Measurements from ENCODE around the gene GAB4.
"Not testable (repeated sequence)": the region's sequence is repeated elsewhere in the genome, so short reads cannot be mapped to it uniquely, and the experiment has no call there.

The GAB4 gene

GRCh38 chr22:17043521-17043920 is 35.5 kb upstream of the GAB4 start:
- TF ChIP-seq CTCF (IDR thresholded peaks at IDR 0.05): no peak
- H3K27me3 ChIP-seq: peaks cover 13% of the 10 kb centered on the region
- H3K36me3 ChIP-seq: no peaks in the 10 kb centered on the region
- H3K4me3 ChIP-seq (ENCODE audit: low read depth in 1 of 2, low read length in 1 of 2): no peak overlapping the region
- H3K27ac ChIP-seq: no peak overlapping the region
- H3K9me3 ChIP-seq: no peaks in the 10 kb centered on the region
- peaks cover 29 to 30% of the 10 kb centered on the region in 2 experiments for H3K4me1 ChIP-seq (ENCODE audit: control insufficient read depth in 1 of 2, insufficient read depth in 1 of 2, low read depth in 1 of 2, low read length in 1 of 2)

GRCh38 chr22:17036842-17037711 is 29.1 kb upstream of the GAB4 start:
- peaks cover 55% of the 10 kb centered on the region for H3K27me3 ChIP-seq
- H3K9me3 ChIP-seq; H3K4me1 ChIP-seq (ENCODE audit: control insufficient read depth in 1 of 2, insufficient read depth in 1 of 2, low read depth in 1 of 2, low read length in 1 of 2); H3K4me3 ChIP-seq (ENCODE audit: low read depth in 1 of 2, low read length in 1 of 2); H3K36me3 ChIP-seq; H3K27ac ChIP-seq: not testable (repeated sequence)

DNA sequence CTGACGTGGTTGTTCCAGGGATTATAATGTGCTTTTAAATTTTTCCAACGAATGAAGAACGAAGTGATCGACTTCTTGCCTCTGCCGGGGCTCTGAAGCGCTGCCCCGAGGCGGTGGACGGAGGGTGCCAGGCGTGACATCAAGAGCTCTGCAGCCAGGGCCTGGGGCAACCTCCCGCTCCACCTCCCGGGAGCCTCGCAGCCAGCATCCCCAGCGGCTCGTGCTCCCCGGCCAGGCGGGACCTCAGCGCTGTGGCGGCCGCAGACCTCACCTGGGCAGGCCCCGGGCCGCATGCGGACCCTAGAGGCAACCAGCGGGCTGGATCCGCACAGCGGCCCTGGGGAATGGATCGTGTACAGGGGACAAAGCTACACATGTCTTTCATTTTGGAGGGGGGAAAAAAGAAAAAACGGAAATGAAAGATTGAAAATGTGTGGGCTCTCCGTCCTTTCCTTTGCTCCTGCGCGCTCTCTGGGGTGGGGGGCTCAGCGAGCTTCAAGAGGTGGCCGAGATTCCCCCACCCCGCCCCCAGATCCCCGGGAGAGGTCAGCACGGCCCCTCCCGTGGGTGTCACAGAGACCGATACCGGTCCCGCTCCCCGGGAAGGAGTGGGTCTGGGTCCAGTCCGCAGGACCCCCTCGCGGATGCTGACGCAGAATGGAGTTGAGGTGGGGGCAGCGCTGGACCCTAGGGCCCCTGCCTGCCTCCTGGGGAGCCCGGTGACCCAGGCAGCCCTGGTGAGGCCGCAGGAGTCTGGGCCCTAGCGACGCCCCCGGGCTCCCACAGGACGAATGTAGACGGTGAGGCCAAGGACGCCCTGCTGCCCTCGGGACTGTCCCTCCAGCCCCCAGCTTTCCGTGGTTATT is 28.2 kb upstream of the GAB4 start:
- H3K27me3 ChIP-seq: peaks cover 55% of the 10 kb centered on the region
- not testable (repeated sequence) for H3K4me1 ChIP-seq (ENCODE audit: control insufficient read depth in 1 of 2, insufficient read depth in 1 of 2, low read depth in 1 of 2, low read length in 1 of 2); H3K27ac ChIP-seq; H3K9me3 ChIP-seq; H3K36me3 ChIP-seq; H3K4me3 ChIP-seq (ENCODE audit: low read depth in 1 of 2, low read length in 1 of 2)

DNA sequence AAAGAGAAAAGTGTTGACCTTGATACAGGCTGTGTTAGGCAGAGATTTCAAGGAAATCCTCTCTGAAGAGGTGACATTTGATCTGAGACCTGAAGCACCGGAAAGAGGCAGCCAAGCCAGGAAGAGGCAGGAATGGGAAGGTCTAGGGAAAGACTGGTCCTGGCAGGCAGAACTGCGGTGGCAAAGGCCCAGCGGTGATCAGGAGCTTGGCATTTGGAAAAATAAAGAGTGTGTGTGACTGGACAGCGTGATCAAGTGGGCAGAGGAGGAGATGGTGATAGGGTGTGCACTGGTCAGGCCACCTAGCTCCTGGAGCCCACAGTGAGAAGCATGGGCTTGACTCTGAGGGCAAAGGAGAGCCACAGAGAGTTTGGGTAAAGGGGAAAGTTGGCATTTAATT is 27.2 kb upstream of the GAB4 start:
- no peak for TF ChIP-seq CTCF (IDR thresholded peaks at IDR 0.05)
- no peaks in the 10 kb centered on the region for H3K9me3 ChIP-seq
- no peaks in the 10 kb centered on the region for H3K4me1 ChIP-seq (ENCODE audit: control insufficient read depth in 1 of 2, insufficient read depth in 1 of 2, low read depth in 1 of 2, low read length in 1 of 2)
- H3K36me3 ChIP-seq: no peaks in the 10 kb centered on the region
- no peak overlapping the region for H3K4me3 ChIP-seq (ENCODE audit: low read depth in 1 of 2, low read length in 1 of 2)
- no peak overlapping the region for H3K27ac ChIP-seq
- peaks cover 55% of the 10 kb centered on the region for H3K27me3 ChIP-seq

DNA sequence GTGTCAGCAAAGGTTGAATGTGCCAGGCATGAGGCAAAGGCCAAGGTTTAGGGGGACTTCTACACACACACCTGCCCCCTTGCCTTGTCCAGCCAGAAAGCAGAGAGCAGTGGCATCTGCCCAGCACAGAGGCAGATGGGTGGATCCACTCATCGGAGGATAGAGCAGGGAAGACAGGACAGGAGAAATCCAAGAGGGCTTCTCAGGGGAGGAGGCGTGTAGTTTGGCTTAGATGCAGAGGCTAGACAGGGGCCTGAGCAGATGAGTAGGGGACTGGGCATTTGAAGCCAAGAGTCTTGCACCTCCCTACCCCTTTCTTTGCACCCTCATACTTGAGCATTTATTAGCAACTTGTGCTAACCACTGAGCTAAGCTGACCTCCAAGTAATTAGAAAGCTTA is 26.5 kb upstream of the GAB4 start:
- not testable (repeated sequence) for H3K27ac ChIP-seq; H3K9me3 ChIP-seq; H3K36me3 ChIP-seq; H3K4me3 ChIP-seq (ENCODE audit: low read depth in 1 of 2, low read length in 1 of 2); H3K4me1 ChIP-seq (ENCODE audit: control insufficient read depth in 1 of 2, insufficient read depth in 1 of 2, low read depth in 1 of 2, low read length in 1 of 2)
- peaks cover 53% of the 10 kb centered on the region for H3K27me3 ChIP-seq

- H3K27ac ChIP-seq; H3K4me1 ChIP-seq (ENCODE audit: control insufficient read depth in 1 of 2, insufficient read depth in 1 of 2, low read depth in 1 of 2, low read length in 1 of 2); H3K9me3 ChIP-seq; H3K4me3 ChIP-seq (ENCODE audit: low read depth in 1 of 2, low read length in 1 of 2); H3K36me3 ChIP-seq: not testable (repeated sequence)
- H3K27me3 ChIP-seq: peaks cover 30% of the 10 kb centered on the region
Measured at GRCh38 chr22:17032277-17032676, 24.3 kb upstream of the GAB4 start.

GRCh38 chr22:17024380-17024779 is 16.4 kb upstream of the GAB4 start:
- not testable (repeated sequence) for H3K4me1 ChIP-seq (ENCODE audit: control insufficient read depth in 1 of 2, insufficient read depth in 1 of 2, low read depth in 1 of 2, low read length in 1 of 2); H3K9me3 ChIP-seq; H3K4me3 ChIP-seq (ENCODE audit: low read depth in 1 of 2, low read length in 1 of 2); H3K27ac ChIP-seq; H3K36me3 ChIP-seq
- H3K27me3 ChIP-seq: peaks cover 13% of the 10 kb centered on the region

- H3K9me3 ChIP-seq; H3K27ac ChIP-seq; H3K4me1 ChIP-seq (ENCODE audit: control insufficient read depth in 1 of 2, insufficient read depth in 1 of 2, low read depth in 1 of 2, low read length in 1 of 2); H3K4me3 ChIP-seq (ENCODE audit: low read depth in 1 of 2, low read length in 1 of 2); H3K36me3 ChIP-seq: not testable (repeated sequence)
- H3K27me3 ChIP-seq: peaks cover 19% of the 10 kb centered on the region
Measured at GRCh38 chr22:17015552-17015951, 7.5 kb upstream of the GAB4 start.

- not testable (repeated sequence) for H3K27ac ChIP-seq, H3K9me3 ChIP-seq, H3K36me3 ChIP-seq
Measured at GRCh38 chr22:17014101-17014440, 6.0 kb upstream of the GAB4 start.

More at GRCh38 chr22:17014101-17014440, 6.0 kb upstream of the GAB4 start:
- not testable (repeated sequence) for H3K4me3 ChIP-seq (ENCODE audit: low read depth in 1 of 2, low read length in 1 of 2); H3K4me1 ChIP-seq (ENCODE audit: control insufficient read depth in 1 of 2, insufficient read depth in 1 of 2, low read depth in 1 of 2, low read length in 1 of 2)
- H3K27me3 ChIP-seq: peaks cover 11% of the 10 kb centered on the region

All from neutrophil (primary cell).